ENCODE measurements around the gene PSMG2.

Gene PSMG2

GRCh38 chr18:12726774-12727550 lies 24.1 kb downstream of the PSMG2 start:
- no peaks in the 10 kb centered on the region; the same call in 1 of the 2 replicates for H3K9me3 ChIP-seq (ENCODE audit: insufficient read depth, low read depth, low read length)
- no peaks in the 10 kb centered on the region for H3F3A ChIP-seq (ENCODE audit: low read depth)
- no peaks in the 10 kb centered on the region for H3K9me2 ChIP-seq (replicated peaks; ENCODE audit: low read depth, low read length)
- no peaks in the 10 kb centered on the region for H3K27me3 ChIP-seq (ENCODE audit: insufficient read depth, low read length, poor library complexity, severe bottlenecking)
- no peaks in the 10 kb centered on the region for H4K20me1 ChIP-seq (ENCODE audit: insufficient read depth, low read length, poor library complexity, severe bottlenecking)
- no peak overlapping the region for H3K9ac ChIP-seq (ENCODE audit: low read depth, low read length, poor library complexity, severe bottlenecking)
- H3K4me2 ChIP-seq (ENCODE audit: low read depth, low read length, poor library complexity, severe bottlenecking), result no peak overlapping the region
- H3K79me2 ChIP-seq (ENCODE audit: insufficient read depth, low read length), result no peaks in the 10 kb centered on the region
- peaks cover 45% of the 10 kb centered on the region; the same call in 1 of the 2 replicates for H3K36me3 ChIP-seq (ENCODE audit: insufficient read depth, low read length)
- H3K4me1 ChIP-seq (ENCODE audit: insufficient read depth, low read length, poor library complexity, severe bottlenecking), result no peaks in the 10 kb centered on the region
- no peak overlapping the region for H3K4me3 ChIP-seq (ENCODE audit: low read length, poor library complexity, severe bottlenecking)
- no peak overlapping the region for H2AFZ ChIP-seq (ENCODE audit: low read length)
- TF ChIP-seq CTCF (conservative IDR thresholded peaks at IDR 0.05; ENCODE audit: low read length) (peak; percentile 94), EZH2phosphoT487 (IDR thresholded peaks at IDR 0.05; ENCODE audit: borderline replicate concordance) (no peak)

GRCh38 chr18:12737243-12737902 lies 34.5 kb downstream of the PSMG2 start:
- Histone ChIP-seq H3K27me3 (ENCODE audit: insufficient read depth, low read length, poor library complexity, severe bottlenecking) (no peaks in the 10 kb centered on the region), H2AFZ (ENCODE audit: low read length) (no peak overlapping the region), H3K9me2 (replicated peaks; ENCODE audit: low read depth, low read length) (no peaks in the 10 kb centered on the region), H3K9ac (ENCODE audit: low read depth, low read length, poor library complexity, severe bottlenecking) (no peak overlapping the region), H3K4me1 (ENCODE audit: insufficient read depth, low read length, poor library complexity, severe bottlenecking) (no peaks in the 10 kb centered on the region), H3F3A (ENCODE audit: low read depth) (no peaks in the 10 kb centered on the region), H3K79me2 (ENCODE audit: insufficient read depth, low read length) (no peaks in the 10 kb centered on the region), H4K20me1 (ENCODE audit: insufficient read depth, low read length, poor library complexity, severe bottlenecking) (no peaks in the 10 kb centered on the region), H3K9me3 (ENCODE audit: insufficient read depth, low read depth, low read length) (no peaks in the 10 kb centered on the region), H3K4me3 (ENCODE audit: low read length, poor library complexity, severe bottlenecking) (no peak overlapping the region), H3K36me3 (ENCODE audit: insufficient read depth, low read length) (no peaks in the 10 kb centered on the region), H3K4me2 (ENCODE audit: low read depth, low read length, poor library complexity, severe bottlenecking) (no peak overlapping the region)
- TF ChIP-seq CTCF (conservative IDR thresholded peaks at IDR 0.05; ENCODE audit: low read length), result no peak

GRCh38 chr18:12741351-12741750 lies 38.5 kb downstream of the PSMG2 start:
- no peak overlapping the region for H3K4me3 ChIP-seq (ENCODE audit: low read length, poor library complexity, severe bottlenecking)
- H3K9me3 ChIP-seq (ENCODE audit: insufficient read depth, low read depth, low read length), result no peaks in the 10 kb centered on the region
- H3F3A ChIP-seq (ENCODE audit: low read depth), result no peaks in the 10 kb centered on the region
- H4K20me1 ChIP-seq (ENCODE audit: insufficient read depth, low read length, poor library complexity, severe bottlenecking), result no peaks in the 10 kb centered on the region
- H3K4me2 ChIP-seq (ENCODE audit: low read depth, low read length, poor library complexity, severe bottlenecking), result no peak overlapping the region
- no peaks in the 10 kb centered on the region for H3K36me3 ChIP-seq (ENCODE audit: insufficient read depth, low read length)
- H3K9me2 ChIP-seq (replicated peaks; ENCODE audit: low read depth, low read length), result no peaks in the 10 kb centered on the region
- no peaks in the 10 kb centered on the region for H3K79me2 ChIP-seq (ENCODE audit: insufficient read depth, low read length)
- no peak overlapping the region for H3K9ac ChIP-seq (ENCODE audit: low read depth, low read length, poor library complexity, severe bottlenecking)
- H2AFZ ChIP-seq (ENCODE audit: low read length), result no peak overlapping the region
- H3K27me3 ChIP-seq (ENCODE audit: insufficient read depth, low read length, poor library complexity, severe bottlenecking), result no peaks in the 10 kb centered on the region
- H3K4me1 ChIP-seq (ENCODE audit: insufficient read depth, low read length, poor library complexity, severe bottlenecking), result no peaks in the 10 kb centered on the region
- TF ChIP-seq EZH2phosphoT487 (IDR thresholded peaks at IDR 0.05; ENCODE audit: borderline replicate concordance), result no peak

Measured in Loucy (cell line).